HK-2 (cell line): ENCODE data around the gene RNF213.
"Not testable (repeated sequence)": the region's sequence is repeated elsewhere in the genome, so short reads cannot be mapped to it uniquely, and the experiment has no call there.

ENCODE experiments used
- DNase-seq: peaks from one replicate; pipeline ENCODE4 v3.0.0-alpha.2; 2018; ENCODE audit not compliant: unreplicated experiment

RNF213 gene

GRCh38 chr17:80294653-80295052 is 34.0 kb downstream of the RNF213 start:
- DNase-seq = no peak

- DNase-seq = no peak
These were observed 34.5 kb downstream of the RNF213 start for GRCh38 chr17:80295146-80295545.

DNA sequence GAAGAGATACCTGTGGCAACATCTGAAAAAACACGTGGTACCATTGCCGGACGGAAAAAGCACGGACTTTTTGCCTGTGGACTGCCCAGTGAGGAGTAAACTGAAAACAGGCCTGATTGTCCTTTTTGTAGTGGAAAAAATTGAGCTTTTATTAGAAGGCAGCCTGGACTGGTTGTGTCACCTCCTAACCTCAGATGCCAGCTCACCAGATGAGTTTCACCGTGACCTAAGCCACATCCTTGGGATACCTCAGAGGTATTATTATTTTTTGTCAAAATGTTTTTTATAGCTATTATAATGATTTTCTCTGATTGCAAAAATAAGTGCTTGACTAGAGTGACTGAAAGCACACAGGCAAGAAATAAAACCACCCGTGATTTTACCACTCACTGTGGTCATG is 34.9 kb downstream of the RNF213 start:
- no peak for DNase-seq

DNA sequence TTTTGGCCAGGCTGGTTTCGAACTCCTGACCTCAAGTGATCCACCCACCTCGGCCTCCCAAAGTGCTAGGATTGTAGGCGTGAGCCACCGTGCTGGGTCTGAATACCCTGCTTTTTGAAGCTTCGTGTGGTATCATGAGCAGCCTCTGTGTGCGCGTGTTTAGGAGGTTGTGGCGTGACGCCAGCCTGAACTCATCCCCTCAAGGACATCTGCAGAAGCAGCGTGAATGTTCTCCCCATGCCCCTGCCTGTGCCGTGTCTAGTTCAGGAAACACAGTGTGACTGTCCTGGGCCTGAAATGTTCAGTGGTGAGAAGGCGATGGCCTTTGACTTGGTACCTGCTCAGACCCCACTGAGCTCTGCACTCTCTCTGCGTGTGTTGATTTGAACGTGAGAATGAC is 35.6 kb downstream of the RNF213 start:
- DNase-seq = no peak

GRCh38 chr17:80297996-80298560 is 37.4 kb downstream of the RNF213 start:
- no peak for DNase-seq

DNA sequence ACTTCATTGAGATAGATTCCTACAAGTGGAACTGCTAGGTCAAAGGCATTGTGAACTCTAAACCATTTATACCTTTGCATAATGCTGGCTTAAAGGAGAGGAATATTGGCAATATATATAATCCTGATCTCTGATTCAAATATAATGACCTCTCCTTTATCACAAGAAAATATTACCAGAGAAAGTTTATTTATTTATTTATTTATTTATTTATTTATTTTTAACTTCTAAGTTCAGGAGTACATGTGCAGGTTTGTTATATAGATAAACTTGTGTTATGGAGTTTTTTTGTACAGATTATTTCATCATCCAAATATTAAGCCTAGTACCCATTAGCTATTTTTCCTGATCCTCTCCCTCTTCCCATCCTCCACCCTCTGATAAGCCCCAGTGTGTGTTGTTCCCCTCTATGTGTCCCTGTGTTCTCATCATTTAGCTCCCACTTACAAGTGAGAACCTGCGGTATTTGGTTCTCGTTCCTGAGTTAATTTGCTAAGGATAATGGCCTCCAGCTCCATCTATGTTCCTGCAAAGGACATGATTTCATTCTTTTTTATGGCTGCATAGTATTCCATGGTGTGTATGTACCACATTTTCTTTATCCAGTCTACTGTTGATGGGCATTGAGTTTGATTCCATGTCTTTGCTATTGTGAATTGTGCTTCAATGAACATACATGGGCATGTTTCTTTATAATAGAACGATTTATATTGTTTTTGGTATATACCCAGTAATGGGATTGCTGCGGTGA is 38.9 kb downstream of the RNF213 start:
- not testable (repeated sequence) for DNase-seq

DNA sequence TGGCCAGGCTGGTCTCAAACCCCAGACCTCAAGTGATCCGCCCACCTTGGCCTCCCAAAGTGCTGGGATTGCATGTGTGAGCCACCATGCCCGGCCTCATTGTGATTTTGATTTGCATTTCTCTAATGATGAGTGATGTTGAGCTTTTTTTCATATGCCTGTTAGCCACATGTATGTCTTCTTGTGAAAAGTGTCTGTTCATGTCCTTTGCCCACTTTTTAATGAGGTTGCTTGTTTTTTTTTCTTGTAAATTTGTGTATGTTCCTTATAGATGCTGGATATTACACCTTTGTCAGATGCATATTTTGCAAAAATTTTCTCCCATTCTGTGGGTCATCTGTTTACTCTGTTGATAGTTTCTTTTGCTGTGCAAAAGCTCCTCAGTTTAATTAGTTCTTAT is 40.1 kb downstream of the RNF213 start:
- not testable (repeated sequence) for DNase-seq

- DNase-seq = no peak
These were observed 43.2 kb downstream of the RNF213 start for GRCh38 chr17:80303824-80304223.

DNA sequence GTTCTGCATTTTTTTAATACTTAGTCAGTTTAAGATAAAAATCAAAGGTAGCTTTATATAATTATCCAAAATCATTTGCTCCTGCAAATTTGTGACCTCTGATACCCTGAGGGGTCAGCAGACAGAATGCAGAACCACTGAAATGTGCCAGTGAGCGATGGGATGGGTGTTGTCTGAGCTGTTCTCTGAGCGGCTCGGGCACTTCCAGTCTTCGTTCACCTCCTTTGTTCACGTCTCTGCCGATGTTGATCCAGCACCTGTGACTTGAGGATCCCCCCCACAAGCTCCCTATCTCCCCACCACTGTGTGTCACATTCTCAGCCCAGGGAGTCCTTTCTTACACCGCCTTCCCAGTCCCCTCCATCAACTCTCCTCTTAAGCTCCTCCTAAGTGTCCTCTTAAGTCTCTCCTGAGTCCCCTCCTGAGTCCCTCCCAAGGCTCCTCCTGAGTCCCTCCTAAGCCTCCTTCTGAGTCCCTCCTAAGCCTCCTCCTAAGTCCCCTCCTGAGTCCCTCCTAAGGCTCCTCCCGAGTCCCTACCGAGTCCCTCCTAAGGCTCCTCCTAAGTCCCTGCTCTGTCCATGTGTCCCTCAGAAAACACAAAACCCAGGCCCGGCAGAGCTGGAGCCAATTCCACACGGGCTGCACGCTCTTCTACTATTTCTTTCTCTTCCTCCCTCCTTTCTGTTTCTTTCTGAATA is 47.5 kb downstream of the RNF213 start:
- DNase-seq = no peak

GRCh38 chr17:80308692-80309517 is 48.3 kb downstream of the RNF213 start:
- DNase-seq = no peak

- DNase-seq = no peak
These were observed 50.7 kb downstream of the RNF213 start for GRCh38 chr17:80311216-80311827.

DNA sequence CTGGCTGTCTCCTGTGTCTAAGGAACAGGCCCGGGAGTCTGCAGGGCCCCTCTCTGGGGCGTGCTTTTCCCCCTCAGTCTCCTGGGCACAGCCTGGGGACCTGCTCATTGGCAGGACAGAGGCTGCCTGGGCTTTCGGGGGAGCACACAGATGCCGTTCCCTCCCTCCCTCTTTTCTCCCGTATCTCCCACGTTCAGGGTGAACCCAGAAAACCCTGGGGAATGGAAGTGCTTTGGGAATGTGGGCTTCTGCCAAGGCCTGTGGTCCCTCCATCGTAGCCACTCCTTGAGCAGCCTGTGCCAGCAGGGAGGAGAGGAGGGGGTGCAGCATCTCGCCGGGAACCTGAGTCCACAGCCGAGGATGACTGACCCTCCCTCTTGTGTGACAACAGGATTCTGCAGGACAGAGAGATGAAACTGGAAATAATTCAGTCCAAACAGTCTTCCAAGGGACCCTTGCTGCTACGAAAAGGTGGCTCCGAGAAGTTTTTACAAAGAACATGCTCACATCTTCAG is 52.0 kb downstream of the RNF213 start:
- DNase-seq = no peak

DNA sequence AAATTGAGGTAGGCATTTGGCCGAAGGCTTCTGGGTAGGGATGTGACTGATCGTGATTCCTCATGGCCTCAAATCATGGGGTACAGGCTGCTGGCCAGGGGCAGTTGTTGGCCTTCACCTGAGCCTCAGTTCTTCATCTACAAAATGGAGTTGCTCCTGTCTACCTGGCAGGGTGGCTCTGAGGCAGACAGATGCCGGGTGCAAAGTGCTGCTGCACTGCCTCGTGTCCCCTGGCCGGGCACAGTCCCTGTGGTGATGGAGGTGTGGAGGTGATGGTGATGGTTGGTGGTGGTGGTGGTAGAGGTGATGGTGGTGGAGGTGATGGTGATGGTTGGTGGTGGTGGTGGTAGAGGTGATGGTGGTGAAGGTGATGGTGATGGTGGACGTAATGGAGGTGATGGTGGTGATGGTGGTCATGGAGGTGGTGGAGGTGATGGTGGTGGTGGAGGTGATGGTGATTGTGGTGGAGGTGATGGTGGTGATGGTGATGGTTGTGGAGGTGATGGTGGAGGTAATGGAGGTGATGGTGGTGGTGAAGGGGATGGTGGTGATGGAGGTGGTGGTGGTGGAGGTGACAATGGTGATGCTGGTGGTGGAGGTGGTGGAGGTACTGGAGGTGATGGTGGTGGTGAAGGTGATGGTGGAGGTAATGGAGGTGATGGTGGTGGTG is 52.6 kb downstream of the RNF213 start:
- DNase-seq = no peak

DNA sequence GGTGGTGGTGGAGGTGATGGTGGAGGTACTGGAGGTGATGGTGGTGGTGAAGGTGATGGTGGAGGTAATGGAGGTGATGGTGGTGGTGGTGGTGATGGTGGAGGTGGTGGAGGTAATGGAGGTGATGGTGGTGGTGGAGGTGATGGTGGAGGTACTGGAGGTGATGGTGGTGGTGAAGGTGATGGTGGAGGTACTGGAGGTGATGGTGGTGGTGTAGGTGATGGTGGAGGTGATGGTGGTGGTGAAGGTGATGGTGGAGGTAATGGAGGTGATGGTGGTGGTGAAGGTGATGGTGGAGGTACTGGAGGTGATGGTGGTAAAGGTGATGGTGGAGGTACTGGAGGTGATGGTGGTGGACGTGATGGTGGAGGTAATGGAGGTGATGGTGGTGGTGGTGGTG is 53.3 kb downstream of the RNF213 start:
- not testable (repeated sequence) for DNase-seq

GRCh38 chr17:80315517-80316182 is 55.0 kb downstream of the RNF213 start:
- no peak for DNase-seq

- no peak for DNase-seq
These were observed 55.8 kb downstream of the RNF213 start for GRCh38 chr17:80316431-80316830.

DNA sequence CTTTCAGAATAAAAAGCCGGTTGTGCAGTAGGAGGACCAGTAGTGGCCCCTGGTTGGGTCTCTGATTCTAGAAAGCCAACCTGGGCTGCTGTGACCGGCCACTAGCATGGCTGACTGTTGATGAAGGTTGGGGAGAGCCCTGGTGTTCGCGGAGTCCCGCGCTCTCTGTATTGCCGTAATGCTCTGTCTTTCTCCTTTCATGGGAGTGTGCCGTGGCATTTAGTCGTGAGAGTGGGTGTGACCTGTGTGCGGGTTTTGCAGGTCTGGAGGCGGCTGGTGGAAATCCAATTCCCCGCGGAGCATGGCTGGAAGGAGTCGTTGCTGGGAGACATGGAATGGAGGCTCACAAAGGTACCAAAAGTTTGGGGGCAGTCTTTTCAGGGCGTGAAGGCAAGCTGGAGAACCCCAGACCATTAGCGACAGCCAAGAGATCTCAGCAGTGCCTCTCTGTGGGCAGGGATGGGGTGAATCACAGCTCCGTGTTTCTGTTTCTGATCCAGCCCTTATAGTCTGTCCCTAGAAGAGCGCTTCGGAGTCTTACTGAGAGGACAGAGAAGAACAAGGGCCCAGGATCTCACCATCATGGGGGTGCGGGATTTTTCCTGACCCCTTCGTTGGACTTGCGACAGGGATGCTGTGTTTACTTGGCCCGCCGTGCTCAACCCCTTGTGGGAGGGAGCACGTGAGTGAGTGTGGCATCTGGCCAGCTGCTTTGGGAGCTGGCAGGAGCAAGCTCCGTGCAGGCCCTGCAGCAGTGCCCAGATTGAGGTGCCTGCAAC is 56.5 kb downstream of the RNF213 start:
- no peak for DNase-seq

DNA sequence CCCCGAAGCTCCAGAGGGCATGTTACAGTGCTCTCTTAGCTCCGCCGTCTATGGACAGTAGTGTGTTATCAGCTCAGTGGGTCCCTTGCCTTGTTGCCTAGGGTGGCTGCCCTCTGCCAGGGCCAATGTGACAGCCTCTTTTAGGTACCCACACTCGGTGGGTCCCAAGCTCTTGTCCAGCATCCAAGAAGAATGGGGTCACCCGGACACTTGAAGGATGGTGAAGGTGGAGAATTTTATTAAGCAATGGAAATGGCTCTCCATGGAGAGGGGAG is 57.0 kb downstream of the RNF213 start:
- no peak for DNase-seq

GRCh38 chr17:80318166-80318565 is 57.5 kb downstream of the RNF213 start:
- DNase-seq = no peak
